Eye (tissue), 1 donor: ENCODE data around the gene FHDC1.

ENCODE experiments used
- DNase-seq: peaks from one replicate; pipeline ENCODE4 v3.0.0-alpha.2; 2015

Gene FHDC1

DNA sequence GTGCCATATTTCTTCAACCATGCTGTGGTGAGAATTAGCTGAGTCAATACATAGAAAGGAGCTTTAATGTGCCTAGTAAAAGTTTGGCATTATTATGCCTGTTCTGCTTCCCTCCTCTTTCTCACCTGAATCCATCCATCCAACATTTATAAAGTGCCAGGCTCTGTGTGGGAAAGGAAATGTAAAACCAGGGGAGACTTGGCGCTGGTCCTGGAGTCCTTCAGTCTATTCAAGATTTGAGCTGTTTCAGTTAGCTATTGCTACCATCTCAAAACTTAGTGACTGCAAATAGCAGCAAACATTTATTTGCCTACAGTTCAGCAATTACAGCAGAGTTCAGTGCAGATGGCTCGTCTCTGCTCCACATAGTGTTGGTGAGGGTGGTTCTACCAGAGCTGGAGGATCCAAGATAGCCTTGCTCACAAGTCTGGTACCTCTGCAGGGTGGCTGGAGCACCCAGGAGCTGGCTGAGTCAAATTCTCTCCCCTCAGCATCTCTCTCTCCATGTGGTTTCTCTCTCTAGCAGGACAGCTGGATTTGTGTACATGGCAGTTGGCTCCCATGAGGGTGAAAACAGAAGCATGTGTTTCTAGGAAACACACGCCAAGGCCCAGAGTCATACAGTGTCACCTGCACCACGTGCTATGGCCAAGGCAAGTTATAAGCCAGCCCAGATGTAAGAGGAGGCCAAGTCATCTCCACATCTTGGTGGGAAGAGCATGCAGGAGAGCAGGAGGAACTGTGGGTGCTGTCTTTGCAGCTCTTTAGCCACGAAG, 77.3 kb downstream of the FHDC1 start:
- no peak for DNase-seq

GRCh38 chr4:153014460-153014859, 78.3 kb downstream of the FHDC1 start:
- no peak for DNase-seq

GRCh38 chr4:153016592-153016991, 80.5 kb downstream of the FHDC1 start:
- DNase-seq, result no peak

DNA sequence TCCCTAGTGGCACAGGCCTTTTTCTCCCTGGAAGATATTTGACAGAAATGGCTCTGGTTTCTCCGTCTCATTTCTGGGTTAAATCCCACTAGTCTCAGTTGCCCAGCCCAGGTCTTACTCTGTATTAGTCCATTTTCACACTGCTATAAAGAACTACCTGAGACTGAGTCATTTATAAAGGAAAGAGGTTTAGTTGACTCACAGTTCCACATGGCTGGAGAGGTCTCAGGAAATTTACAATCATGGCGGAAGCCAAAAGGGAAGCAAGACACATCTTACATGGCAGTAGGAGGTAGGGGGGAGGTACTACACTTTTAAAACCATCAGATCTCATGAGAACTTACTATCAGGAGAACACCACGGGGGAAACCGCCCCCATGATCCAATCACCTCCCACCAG, 81.9 kb downstream of the FHDC1 start:
- no peak for DNase-seq

GRCh38 chr4:153018684-153019083, 82.6 kb downstream of the FHDC1 start:
- peak; percentile 77 for DNase-seq

DNA sequence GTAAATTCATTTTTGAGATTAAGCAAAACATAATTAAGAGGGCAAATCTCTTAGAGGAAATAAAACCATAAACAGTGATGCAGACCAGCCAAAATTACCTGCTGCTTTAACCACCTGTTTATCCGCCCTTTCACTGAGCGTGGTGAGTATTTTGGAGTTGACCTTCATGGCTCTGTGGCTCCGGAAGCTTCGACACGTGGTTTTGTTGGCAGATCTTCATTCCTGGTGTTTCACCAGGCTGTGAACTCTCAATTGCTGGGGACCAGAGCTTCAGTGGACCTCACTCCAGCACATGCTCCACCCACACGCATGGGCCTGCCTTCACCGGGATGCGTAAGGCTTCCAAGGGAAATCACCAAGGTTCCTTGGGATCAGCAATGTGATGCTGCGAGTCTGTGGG, 83.8 kb downstream of the FHDC1 start:
- DNase-seq, result no peak

DNA sequence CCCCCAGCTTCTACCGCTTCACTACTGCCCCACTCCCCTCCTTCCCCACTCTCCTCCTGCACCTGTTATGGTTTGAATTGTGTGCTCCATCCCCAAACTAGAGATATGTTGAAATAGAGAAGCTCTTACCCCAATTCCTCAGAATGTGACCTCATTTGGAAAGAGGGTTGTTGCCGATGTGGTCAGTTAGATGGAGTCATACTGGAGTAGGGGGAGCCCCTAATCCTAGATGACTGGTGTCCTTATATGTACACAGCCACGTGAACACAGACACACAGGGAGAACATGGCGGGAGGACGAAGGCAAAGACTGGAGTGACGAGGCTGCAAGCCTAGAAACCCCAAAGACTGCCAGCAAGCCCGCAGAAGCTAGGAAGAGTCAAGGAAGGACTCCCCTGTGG, 84.3 kb downstream of the FHDC1 start:
- no peak for DNase-seq

GRCh38 chr4:153021276-153021675, 85.2 kb downstream of the FHDC1 start:
- no peak for DNase-seq

- no peak for DNase-seq
Observed at GRCh38 chr4:153022241-153022715, 86.2 kb downstream of the FHDC1 start.

DNA sequence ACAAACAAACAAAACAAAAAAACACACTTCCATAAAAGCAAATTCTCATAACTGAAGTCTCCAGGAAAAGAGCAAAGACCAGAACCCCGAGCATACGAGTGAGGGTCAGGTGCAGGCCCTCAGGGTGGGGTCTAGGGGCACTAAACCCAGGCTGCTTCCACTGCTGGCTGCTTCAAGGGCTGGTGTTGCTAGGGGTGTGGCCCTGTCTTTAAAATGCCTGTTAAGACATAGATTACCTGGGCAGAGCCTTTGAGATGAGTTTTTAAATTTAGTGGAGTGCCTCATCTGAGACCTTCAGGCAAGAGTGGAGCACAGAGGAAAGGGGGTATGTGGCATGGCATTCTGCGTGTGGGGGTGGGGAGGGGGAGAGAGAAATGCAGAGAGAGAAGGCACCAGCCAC, 87.0 kb downstream of the FHDC1 start:
- DNase-seq, result no peak

GRCh38 chr4:153023692-153024394, 87.7 kb downstream of the FHDC1 start:
- peak; percentile 26 for DNase-seq

- no peak for DNase-seq
Observed at GRCh38 chr4:153024466-153024865, 88.3 kb downstream of the FHDC1 start.

- no peak for DNase-seq
Observed at GRCh38 chr4:153025406-153025805, 89.3 kb downstream of the FHDC1 start.

GRCh38 chr4:153026591-153027346, 90.6 kb downstream of the FHDC1 start:
- DNase-seq, result no peak

GRCh38 chr4:153027866-153028265, 91.7 kb downstream of the FHDC1 start:
- DNase-seq, result no peak

DNA sequence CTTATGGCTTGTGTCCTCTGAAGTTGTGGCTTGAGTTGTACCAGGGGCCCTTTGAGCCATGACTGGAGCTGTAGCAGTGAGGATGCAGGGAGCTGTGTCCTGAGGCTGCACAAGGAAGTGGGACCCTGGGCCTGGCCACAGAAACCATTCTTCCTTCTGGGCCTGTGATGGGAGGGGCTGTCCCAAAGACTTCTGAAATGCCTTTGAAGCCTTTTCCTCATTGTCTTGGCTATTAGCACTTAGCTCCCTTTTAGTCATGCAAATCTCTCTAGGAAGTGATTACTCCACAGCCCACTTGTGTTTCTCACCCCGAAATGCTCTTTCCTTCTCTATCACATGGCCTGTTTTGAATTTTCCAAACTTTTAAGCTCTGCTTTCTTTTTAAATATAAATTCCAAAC, 92.4 kb downstream of the FHDC1 start:
- no peak for DNase-seq
